AG09309 (cell line): Measurements from ENCODE around the gene PGPEP1.
"Not testable (repeated sequence)": the region's sequence is repeated elsewhere in the genome, so short reads cannot be mapped to it uniquely, and the experiment has no call there.

Experiments
- DNase-seq: peaks from one replicate; pipeline ENCODE4 v3.0.0-alpha.2; 2010; ENCODE audit warnings: low read depth
- H3K4me3 ChIP-seq: 2 replicates; pipeline ENCODE4 v1.5.1; 2011; ENCODE audit warnings: mild to moderate bottlenecking, low read depth, low read length, moderate library complexity; ENCODE audit not compliant: control insufficient read depth
- TF ChIP-seq, protein P1 (sequence below): IDR thresholded peaks from 2 replicates; pipeline ENCODE4 v1.5.1; 2011; ENCODE audit warnings: mild to moderate bottlenecking, low read depth, low read length, inconsistent platforms; ENCODE audit not compliant: insufficient read depth, control insufficient read depth; ENCODE audit errors: missing control alignments

The PGPEP1 gene

DNA sequence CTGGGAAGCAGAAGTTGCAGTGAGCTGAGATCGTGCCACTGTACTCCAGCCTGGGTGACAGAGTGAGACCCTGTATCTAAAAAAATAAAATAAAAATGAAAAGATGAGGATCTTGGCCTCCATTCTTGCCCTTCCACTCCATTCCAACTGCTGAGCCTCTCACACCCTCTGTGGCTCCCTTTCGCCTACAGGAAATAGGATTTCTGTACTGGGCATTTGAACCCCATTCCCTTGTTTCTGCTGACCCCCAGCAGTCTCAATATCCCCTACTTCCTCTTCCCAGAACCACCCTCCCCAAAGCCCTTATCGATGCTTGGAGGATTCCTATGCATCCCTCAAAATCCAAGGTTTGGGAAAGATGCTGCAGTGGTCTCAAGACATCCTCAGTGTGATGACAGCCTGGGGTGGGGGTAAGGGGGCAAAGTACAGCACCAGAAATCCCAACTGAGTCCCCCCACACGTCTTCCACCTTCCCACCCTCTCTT lies 33.1 kb downstream of the PGPEP1 start:
- no peak for DNase-seq
- no peak overlapping the region for H3K4me3 ChIP-seq
- TF ChIP-seq, protein P1, sequence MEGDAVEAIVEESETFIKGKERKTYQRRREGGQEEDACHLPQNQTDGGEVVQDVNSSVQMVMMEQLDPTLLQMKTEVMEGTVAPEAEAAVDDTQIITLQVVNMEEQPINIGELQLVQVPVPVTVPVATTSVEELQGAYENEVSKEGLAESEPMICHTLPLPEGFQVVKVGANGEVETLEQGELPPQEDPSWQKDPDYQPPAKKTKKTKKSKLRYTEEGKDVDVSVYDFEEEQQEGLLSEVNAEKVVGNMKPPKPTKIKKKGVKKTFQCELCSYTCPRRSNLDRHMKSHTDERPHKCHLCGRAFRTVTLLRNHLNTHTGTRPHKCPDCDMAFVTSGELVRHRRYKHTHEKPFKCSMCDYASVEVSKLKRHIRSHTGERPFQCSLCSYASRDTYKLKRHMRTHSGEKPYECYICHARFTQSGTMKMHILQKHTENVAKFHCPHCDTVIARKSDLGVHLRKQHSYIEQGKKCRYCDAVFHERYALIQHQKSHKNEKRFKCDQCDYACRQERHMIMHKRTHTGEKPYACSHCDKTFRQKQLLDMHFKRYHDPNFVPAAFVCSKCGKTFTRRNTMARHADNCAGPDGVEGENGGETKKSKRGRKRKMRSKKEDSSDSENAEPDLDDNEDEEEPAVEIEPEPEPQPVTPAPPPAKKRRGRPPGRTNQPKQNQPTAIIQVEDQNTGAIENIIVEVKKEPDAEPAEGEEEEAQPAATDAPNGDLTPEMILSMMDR: no peak

DNA sequence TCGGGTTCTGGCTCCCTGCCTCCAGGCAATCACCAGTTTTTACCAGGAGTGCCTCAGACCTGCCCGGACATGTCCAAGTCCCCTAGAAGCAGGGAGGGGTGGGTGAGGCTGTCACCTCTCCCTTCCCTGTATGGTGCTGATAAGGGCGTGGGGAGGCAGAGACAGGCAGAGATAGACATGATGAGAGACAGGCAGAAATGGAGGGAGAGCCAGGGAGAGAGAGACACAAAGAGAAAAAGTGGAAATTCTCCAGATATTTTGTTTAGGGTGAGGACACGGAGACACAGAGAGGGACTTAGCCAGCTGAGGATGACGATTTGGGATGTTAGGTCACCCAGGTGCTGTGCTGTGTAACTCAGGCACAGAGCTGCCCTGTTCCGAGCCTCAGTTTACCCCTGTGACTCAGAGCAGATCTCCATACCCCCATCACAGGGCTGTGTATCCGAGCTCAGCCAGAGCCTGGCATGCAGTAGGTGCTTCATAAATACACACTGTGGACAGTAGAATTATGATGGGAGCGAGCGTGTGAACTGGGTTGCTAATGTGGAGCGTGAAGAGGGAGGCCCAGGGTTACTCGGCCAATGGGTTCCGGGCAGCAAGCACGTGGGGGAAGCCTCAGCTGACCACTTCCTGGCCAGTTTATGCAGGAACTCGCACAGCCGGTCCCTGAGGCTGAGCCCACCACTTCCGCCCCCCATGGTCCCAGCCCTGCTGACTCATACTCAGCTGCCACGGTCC lies 33.7 kb downstream of the PGPEP1 start:
- H3K4me3 ChIP-seq: no peak overlapping the region

DNA sequence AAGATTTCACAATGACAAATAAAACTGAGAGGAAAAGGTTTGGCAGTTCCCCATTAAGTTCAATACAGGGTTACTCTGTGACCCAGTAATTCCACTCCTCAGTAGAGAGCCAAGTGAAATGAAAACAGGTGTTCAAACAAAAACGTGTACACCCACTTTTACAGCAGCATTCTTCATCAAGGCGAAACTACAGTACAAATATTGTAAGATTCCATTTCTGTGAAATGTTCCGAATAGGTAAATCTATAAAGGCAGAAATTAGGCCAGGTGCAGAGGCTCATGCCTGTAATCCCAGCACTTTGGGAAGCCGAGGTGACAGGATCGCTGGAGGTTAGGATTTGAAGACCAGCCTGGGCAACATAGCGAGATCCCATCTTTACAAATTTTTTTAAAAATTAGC lies 36.6 kb downstream of the PGPEP1 start:
- TF ChIP-seq, protein P1: no peak
- DNase-seq: no peak
- no peak overlapping the region for H3K4me3 ChIP-seq

More for the DNA sequence above, 33.7 kb downstream of the PGPEP1 start:
- TF ChIP-seq, protein P1: no peak
- DNase-seq: peak; percentile 90

DNA sequence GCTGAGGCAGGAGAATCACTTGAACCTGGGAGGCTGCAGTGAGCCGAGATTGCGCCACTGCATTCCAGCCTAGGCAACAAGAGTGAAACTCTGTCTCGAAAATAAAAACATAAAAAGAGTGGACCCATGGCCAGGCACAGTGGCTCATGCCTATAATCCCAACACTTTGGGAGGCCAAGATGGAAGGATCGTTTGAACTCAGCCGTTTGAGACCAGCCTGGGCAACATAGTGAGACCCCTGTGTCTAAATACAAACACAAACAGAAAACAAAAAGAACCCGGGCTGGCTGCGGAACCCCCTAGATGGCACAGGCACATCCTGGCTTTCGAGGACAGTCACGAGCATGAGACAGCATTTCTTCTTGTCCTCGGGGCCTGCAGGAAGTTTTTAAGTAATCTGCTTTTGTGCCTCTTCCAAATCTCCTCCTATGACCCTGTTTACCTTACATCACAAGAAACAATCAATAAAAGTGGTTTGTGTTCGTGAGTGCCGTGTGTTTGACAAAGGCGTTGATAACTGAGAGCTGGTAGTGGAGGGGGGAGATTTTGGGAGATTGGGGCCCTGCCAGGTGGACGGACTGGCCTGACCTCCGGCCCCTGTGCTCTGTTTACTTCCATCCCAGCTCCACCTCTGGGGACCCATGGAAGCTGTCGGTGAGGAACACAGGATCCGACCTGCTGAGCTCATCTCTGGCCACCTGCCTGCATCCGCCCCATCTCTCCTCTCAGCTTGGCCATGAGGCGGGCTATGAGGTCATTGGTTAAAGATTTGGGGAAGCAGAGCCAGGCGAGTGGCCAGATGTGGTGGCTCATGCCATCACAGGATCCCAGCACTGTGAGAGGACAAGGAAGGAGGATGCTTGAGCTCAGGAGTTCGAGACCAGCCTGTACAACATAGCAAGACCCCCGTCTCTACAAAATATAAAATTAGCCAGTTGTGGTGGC lies 39.7 kb downstream of the PGPEP1 start:
- no peak for DNase-seq
- TF ChIP-seq, protein P1: no peak
- no peak overlapping the region for H3K4me3 ChIP-seq

DNA sequence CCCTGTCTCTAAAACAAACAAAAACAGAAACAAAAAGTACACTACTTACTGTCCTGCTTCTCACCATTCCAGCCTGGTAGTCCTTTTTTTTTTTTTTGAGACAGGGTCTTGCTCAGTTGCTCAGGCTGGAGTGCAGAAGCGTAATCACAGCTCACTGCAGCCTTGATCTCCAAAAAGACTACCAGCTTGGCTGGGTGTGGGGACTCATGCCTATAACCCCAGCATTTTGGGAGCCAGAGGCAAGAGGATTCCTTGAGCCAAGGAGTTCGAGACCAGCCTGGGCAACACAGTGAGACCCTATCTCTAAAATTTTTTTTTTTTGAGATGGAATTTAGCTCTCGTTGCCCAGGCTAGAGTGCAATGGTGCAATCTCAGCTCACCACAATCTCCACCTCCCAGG lies 40.4 kb downstream of the PGPEP1 start:
- TF ChIP-seq, protein P1: no peak

DNA sequence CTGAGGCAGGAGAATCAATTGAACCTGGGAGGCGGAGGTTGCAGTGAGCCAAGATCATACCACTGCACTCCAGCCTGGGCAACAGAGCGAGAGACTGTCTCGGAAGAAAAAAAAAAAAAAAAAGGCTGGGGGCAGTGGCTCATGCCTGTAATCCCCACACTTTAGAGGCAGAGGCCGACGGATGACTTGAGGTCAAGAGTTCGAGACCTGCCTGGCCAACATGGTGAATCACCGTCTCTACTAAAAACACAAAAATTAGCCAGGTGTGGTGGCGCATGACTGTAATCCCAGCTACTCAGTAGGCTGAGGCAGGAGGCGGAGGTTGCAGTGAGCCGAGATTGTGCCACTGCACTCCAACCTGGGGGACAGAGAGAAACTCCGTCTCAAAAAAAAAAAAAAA lies 43.2 kb downstream of the PGPEP1 start:
- DNase-seq, H3K4me3 ChIP-seq: not testable (repeated sequence)

More for the DNA sequence above, 40.4 kb downstream of the PGPEP1 start:
- no peak overlapping the region for H3K4me3 ChIP-seq
- no peak for DNase-seq

DNA sequence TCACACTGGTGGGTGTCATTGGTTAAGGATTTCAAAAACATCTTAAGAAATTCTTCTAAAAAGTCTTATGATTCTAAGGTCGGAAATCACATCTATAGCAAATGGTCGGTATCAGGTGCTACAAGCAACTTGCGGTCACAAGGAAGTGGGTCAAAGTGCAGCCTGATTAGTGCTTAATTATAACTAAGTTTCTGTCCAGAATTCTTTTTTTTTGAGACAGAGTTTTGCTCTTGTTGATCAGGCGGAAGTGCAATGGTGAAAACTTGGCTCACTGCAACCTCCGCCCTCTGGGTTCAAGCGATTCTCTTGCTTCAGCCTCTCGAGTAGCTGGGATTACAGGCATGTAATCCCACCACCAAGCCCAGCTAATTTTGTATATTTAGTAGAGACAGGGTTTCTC lies 44.4 kb downstream of the PGPEP1 start:
- no peak overlapping the region for H3K4me3 ChIP-seq
- TF ChIP-seq, protein P1: no peak
- no peak for DNase-seq
